ENCODE data around the gene MSGN1.
A peak's percentile ranks its signal among the peaks of the same experiment; 100 is the strongest.
"Not testable (repeated sequence)": the region's sequence is repeated elsewhere in the genome, so short reads cannot be mapped to it uniquely, and the experiment has no call there.

The MSGN1 gene

DNA sequence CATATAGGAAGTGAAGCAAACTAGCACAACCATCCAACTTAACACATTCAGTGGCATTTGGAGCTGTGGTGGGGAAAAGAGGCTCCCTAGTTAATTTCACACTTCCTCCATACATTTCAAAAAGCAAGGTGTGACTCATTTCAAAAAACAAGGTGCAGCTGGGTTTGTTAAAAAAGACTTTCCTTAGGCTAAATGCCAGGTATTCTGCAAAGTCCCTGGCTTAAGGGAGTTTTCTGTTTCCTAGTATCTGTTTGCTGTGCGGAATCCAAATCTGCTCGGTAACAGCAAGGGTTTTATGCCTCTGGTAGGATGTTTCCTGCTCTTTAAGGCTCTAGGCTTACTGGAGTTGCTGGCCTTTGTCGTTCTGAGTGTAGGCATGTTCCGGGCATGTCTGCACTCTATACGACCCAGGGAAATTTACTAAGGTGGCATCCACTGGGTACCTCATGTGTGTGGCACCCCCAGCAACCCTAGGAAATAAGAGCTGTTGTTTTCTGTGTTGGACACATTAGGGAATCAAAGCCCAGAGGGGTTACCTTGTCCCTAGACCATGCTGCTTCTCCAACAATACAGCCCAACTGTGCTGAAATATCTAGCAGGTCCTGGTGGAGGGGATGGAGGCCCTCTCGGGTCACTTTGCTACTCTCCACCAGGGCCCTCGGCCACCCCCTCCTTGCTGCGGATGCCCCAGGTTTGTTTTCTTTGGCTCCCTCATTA, 634 bp upstream of the MSGN1 start:
- Histone ChIP-seq H3K4me3 (ENCODE audit: control insufficient read depth in 1 of 7, extremely low read depth in 1 of 7, insufficient read depth in 4 of 7, low read depth in 2 of 7, low read length in 6 of 7) (no peak overlapping the region), H3K4me1 (ENCODE audit: control extremely low read depth in 1 of 4, control insufficient read depth in 4 of 4, insufficient read depth in 4 of 4, low read length in 3 of 4) (peaks cover 0 to 32% (median 3%) of the 10 kb centered on the region in 4 experiments), H3K27ac (ENCODE audit: insufficient read depth in 1 of 2, low read depth in 1 of 2, low read length in 2 of 2, poor library complexity in 1 of 2, severe bottlenecking in 2 of 2) (no peak overlapping the region), H3K27me3 (replicated peaks in 2 of 5; ENCODE audit: control insufficient read depth in 4 of 5, insufficient read depth in 5 of 5, low read length in 4 of 5) (peaks cover 0 to 2% (median 0%) of the 10 kb centered on the region in 5 experiments), H3K36me3 (ENCODE audit: control insufficient read depth in 4 of 4, insufficient read depth in 4 of 4, low read length in 3 of 4) (no peaks in the 10 kb centered on the region), H3K9me3 (ENCODE audit: control extremely low read depth in 1 of 5, control insufficient read depth in 4 of 5, insufficient read depth in 2 of 5, low read depth in 1 of 5, low read length in 4 of 5) (no peaks in the 10 kb centered on the region)
- 96% methylated on average over 7 of the region's 8 CpGs for WGBS (ENCODE audit: insufficient coverage)
- no peak for DNase-seq
- CTCF ChIA-PET, result interaction anchor here (1.1 to 1.7 kb wide), 2 partner anchors 10 to 12 kb away, joined by 3 to 4 read pairs; no protein-coding TSS in a partner anchor
- POLR2A ChIA-PET, result no interaction called here

DNA sequence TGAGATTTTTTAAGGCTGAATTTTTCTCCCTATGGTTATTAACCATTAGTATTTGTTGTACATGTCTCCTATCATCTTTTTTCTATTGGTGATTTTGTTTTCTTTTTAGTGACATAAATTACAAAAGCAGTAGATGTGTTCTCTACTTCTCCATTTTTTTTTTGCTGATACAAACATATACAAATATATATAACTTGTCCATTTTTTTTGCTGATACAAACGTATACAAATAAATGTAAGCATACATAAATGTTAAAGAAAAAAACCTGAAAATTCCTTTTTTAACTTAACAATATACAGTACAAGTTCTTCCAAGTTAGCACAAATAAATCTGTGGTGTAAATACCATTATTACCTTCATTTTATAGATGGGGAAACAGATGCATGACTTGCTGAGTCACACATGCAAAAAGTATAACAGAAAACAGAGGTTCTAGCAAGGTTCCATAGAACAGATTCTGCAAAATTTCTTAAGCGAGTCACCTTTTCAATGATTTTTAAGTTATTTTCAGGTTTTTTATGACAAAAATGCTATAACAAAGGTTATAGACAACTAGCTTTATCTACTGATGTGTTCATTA, 2.1 kb downstream of the MSGN1 start:
- ChIA-PET POLR2A (no interaction called here), CTCF (no interaction called here)
- H3K9me3 ChIP-seq (ENCODE audit: control extremely low read depth in 1 of 5, control insufficient read depth in 4 of 5, insufficient read depth in 2 of 5, low read depth in 1 of 5, low read length in 4 of 5), result no peaks in the 10 kb centered on the region
- DNase-seq, result peak in 2 of 3 donors; percentile 73 to 81
- no peak overlapping the region for H3K4me3 ChIP-seq (ENCODE audit: control insufficient read depth in 1 of 7, extremely low read depth in 1 of 7, insufficient read depth in 4 of 7, low read depth in 2 of 7, low read length in 6 of 7)
- H3K27me3 ChIP-seq (replicated peaks in 2 of 5; ENCODE audit: control insufficient read depth in 4 of 5, insufficient read depth in 5 of 5, low read length in 4 of 5), result peaks cover 0 to 2% (median 0%) of the 10 kb centered on the region in 5 experiments
- H3K36me3 ChIP-seq (ENCODE audit: control insufficient read depth in 4 of 4, insufficient read depth in 4 of 4, low read length in 3 of 4), result no peaks in the 10 kb centered on the region
- no CpG with 5 or more reads among the region's 2 CpGs for WGBS (ENCODE audit: insufficient coverage)
- peaks cover 1 to 44% (median 9%) of the 10 kb centered on the region in 4 experiments for H3K4me1 ChIP-seq (ENCODE audit: control extremely low read depth in 1 of 4, control insufficient read depth in 4 of 4, insufficient read depth in 4 of 4, low read length in 3 of 4)
- no peak overlapping the region for H3K27ac ChIP-seq (ENCODE audit: insufficient read depth in 1 of 2, low read depth in 1 of 2, low read length in 2 of 2, poor library complexity in 1 of 2, severe bottlenecking in 2 of 2)

DNA sequence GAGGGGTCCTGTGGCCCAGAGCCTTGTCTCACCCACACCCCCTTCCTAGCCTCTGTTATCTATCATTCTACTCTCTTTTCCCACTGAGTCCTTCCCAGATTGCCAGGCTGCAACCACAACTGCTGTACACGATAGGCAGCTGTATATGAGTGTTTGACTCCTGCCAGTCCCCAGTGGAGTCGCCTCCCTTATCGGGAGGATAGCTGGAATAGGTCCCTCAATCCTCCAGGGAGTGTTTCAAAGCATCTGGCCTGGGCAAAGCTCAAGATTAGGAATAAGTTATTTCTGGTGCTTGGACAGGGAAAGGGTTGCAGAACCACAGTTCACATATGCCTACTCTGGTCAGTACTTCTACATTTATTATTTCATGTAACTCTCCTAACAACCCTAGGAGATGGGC, 4.8 kb downstream of the MSGN1 start:
- CTCF ChIA-PET, result interaction anchor here (0.8 to 1.7 kb wide), 6 partner anchors 8 to 127 kb away, joined by 3 to 5 read pairs (median 3); no protein-coding TSS in a partner anchor
- 96% methylated on average over 3 of the region's 3 CpGs for WGBS (ENCODE audit: insufficient coverage)

DNA sequence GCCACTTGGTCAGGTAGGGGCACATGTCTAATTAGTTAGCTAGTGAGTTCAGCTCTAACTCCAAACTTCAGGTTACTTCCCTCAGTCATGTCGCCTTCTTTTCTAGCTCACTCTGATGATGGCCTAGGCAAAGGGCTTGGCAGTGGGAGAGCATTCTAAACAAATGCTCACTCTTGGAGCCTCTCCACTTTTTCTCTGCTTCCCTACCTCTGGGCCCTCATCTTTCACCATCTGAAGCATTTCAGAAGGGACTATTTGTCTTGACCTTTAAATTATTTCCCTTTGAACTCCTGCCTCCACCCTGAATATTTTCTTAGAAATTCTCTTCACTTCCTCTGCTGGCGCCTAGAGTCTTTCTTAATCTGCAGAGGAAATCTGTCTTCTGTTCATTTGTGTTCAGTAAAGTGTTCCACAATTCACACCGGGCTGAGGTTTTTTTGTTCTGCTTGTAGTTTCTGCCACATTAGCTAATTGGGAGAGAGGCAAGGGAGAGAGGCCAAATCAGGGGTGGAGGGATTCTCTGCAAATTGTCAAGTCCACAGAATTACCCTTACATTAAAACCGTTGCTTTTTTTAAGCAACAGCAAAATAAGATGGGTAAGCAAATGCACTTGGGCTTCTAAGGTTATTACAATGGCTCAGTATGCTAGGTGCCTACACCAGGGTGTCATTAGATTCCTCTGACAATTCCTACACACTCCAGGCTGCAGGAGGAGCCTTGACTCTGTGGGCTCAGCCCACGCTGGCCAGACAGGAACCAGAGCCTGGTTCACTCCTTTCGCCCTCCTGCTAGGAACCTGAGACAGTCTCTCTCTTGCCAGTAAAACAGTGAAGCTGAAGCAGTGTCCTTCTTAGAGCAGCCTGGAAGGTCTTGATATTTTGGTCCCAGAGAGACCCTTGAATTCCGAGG, 5.5 kb downstream of the MSGN1 start:
- Histone ChIP-seq H3K27me3 (replicated peaks in 2 of 5; ENCODE audit: control insufficient read depth in 4 of 5, insufficient read depth in 5 of 5, low read length in 4 of 5) (no peaks in the 10 kb centered on the region), H3K9me3 (ENCODE audit: control extremely low read depth in 1 of 5, control insufficient read depth in 4 of 5, insufficient read depth in 2 of 5, low read depth in 1 of 5, low read length in 4 of 5) (no peaks in the 10 kb centered on the region), H3K36me3 (ENCODE audit: control insufficient read depth in 4 of 4, insufficient read depth in 4 of 4, low read length in 3 of 4) (no peaks in the 10 kb centered on the region), H3K4me3 (ENCODE audit: control insufficient read depth in 1 of 7, extremely low read depth in 1 of 7, insufficient read depth in 4 of 7, low read depth in 2 of 7, low read length in 6 of 7) (no peak overlapping the region), H3K27ac (ENCODE audit: insufficient read depth in 1 of 2, low read depth in 1 of 2, low read length in 2 of 2, poor library complexity in 1 of 2, severe bottlenecking in 2 of 2) (no peak overlapping the region), H3K4me1 (ENCODE audit: control extremely low read depth in 1 of 4, control insufficient read depth in 4 of 4, insufficient read depth in 4 of 4, low read length in 3 of 4) (peaks cover 1 to 30% (median 9%) of the 10 kb centered on the region in 4 experiments)
- WGBS (ENCODE audit: insufficient coverage), result 68% methylated on average over 5 of the region's 7 CpGs
- peak in 1 of 3 donors; percentile 30 for DNase-seq
- CTCF ChIA-PET, result interaction anchor here (0.8 to 1.7 kb wide), 5 partner anchors 7 to 41 kb away, joined by 3 to 5 read pairs (median 3); no protein-coding TSS in a partner anchor
- POLR2A ChIA-PET, result no interaction called here

More for the DNA sequence above, 4.8 kb downstream of the MSGN1 start:
- no peak overlapping the region for H3K27ac ChIP-seq (ENCODE audit: insufficient read depth in 1 of 2, low read depth in 1 of 2, low read length in 2 of 2, poor library complexity in 1 of 2, severe bottlenecking in 2 of 2)
- H3K36me3 ChIP-seq (ENCODE audit: control insufficient read depth in 4 of 4, insufficient read depth in 4 of 4, low read length in 3 of 4), result no peaks in the 10 kb centered on the region
- POLR2A ChIA-PET, result interaction anchor here (0.7 kb wide), 1 partner anchor 14 kb away, joined by 5 read pairs; no protein-coding TSS in a partner anchor
- no peaks in the 10 kb centered on the region for H3K27me3 ChIP-seq (replicated peaks in 2 of 5; ENCODE audit: control insufficient read depth in 4 of 5, insufficient read depth in 5 of 5, low read length in 4 of 5)
- H3K9me3 ChIP-seq (ENCODE audit: control extremely low read depth in 1 of 5, control insufficient read depth in 4 of 5, insufficient read depth in 2 of 5, low read depth in 1 of 5, low read length in 4 of 5), result no peaks in the 10 kb centered on the region
- peaks cover 1 to 30% (median 9%) of the 10 kb centered on the region in 4 experiments for H3K4me1 ChIP-seq (ENCODE audit: control extremely low read depth in 1 of 4, control insufficient read depth in 4 of 4, insufficient read depth in 4 of 4, low read length in 3 of 4)
- no peak overlapping the region for H3K4me3 ChIP-seq (ENCODE audit: control insufficient read depth in 1 of 7, extremely low read depth in 1 of 7, insufficient read depth in 4 of 7, low read depth in 2 of 7, low read length in 6 of 7)
- no peak for DNase-seq

DNA sequence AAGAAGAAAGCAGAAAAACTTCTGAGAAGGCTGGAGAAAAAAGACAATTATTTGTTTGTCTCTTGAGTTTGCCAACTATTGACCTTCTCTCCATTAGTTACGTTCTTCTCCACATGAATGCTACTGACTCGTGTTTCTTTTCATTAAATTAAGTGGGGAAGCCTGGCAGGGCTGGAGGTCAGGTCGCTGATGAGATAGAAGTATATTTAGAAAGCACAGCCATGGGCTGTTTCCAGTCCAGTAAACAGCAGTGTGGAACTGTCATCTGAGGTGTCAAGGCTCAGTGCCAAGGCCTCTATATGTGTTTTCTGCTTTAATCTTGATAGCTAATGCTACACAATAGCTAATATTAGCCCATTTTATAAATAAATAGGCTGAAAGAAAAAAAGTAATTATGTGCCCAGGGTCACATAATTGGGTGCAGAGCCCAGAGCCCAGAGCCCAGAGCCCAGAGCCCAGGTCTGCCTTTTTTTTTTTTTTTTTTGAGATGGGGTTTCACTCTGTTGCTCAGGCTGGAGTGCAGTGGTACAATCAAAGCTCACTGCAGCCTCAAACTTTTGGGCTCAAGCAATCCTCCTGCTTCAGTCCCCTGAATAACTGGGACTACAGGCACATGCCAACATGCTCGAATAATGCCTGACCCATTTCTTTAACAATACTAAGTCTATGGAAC, 6.3 kb downstream of the MSGN1 start:
- Histone ChIP-seq H3K36me3 (ENCODE audit: control insufficient read depth in 4 of 4, insufficient read depth in 4 of 4, low read length in 3 of 4) (no peaks in the 10 kb centered on the region), H3K27me3 (replicated peaks in 2 of 5; ENCODE audit: control insufficient read depth in 4 of 5, insufficient read depth in 5 of 5, low read length in 4 of 5) (no peaks in the 10 kb centered on the region), H3K4me1 (ENCODE audit: control extremely low read depth in 1 of 4, control insufficient read depth in 4 of 4, insufficient read depth in 4 of 4, low read length in 3 of 4) (peaks cover 1 to 30% (median 9%) of the 10 kb centered on the region in 4 experiments), H3K4me3 (ENCODE audit: control insufficient read depth in 1 of 7, extremely low read depth in 1 of 7, insufficient read depth in 4 of 7, low read depth in 2 of 7, low read length in 6 of 7) (no peak overlapping the region), H3K27ac (ENCODE audit: insufficient read depth in 1 of 2, low read depth in 1 of 2, low read length in 2 of 2, poor library complexity in 1 of 2, severe bottlenecking in 2 of 2) (no peak overlapping the region), H3K9me3 (ENCODE audit: control extremely low read depth in 1 of 5, control insufficient read depth in 4 of 5, insufficient read depth in 2 of 5, low read depth in 1 of 5, low read length in 4 of 5) (no peaks in the 10 kb centered on the region)
- CTCF ChIA-PET, result interaction anchor here (1.0 kb wide), 1 partner anchor 9 kb away, joined by 4 read pairs; no protein-coding TSS in a partner anchor
- POLR2A ChIA-PET, result no interaction called here
- DNase-seq, result no peak
- WGBS (ENCODE audit: insufficient coverage), result 92% methylated on average over 2 of the region's 4 CpGs

DNA sequence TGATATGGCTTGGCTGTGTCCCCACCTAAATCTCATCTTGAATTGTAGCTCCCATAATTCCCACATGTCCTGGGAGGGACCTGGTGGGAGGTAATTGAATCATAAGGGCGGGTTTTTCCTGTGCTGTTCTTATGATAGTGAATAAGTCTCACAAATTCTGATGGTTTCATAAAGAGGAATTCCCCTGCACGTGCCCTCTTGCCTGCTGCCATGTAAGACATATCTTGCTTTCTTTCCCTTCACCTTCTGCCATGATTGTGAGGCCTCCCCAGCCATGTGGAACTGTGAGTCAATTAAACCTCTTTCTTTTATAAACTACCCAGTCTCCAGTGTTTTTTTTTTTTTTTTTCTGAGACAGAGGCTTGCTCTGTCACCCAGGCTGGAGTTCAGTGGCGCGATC, 7.4 kb downstream of the MSGN1 start:
- peaks cover 1 to 23% (median 6%) of the 10 kb centered on the region in 4 experiments for H3K4me1 ChIP-seq (ENCODE audit: control extremely low read depth in 1 of 4, control insufficient read depth in 4 of 4, insufficient read depth in 4 of 4, low read length in 3 of 4)
- H3K4me3 ChIP-seq (ENCODE audit: control insufficient read depth in 1 of 7, extremely low read depth in 1 of 7, insufficient read depth in 4 of 7, low read depth in 2 of 7, low read length in 6 of 7); H3K36me3 ChIP-seq (ENCODE audit: control insufficient read depth in 4 of 4, insufficient read depth in 4 of 4, low read length in 3 of 4); H3K9me3 ChIP-seq (ENCODE audit: control extremely low read depth in 1 of 5, control insufficient read depth in 4 of 5, insufficient read depth in 2 of 5, low read depth in 1 of 5, low read length in 4 of 5); POLR2A ChIA-PET; H3K27ac ChIP-seq (ENCODE audit: insufficient read depth in 1 of 2, low read depth in 1 of 2, low read length in 2 of 2, poor library complexity in 1 of 2, severe bottlenecking in 2 of 2); DNase-seq; CTCF ChIA-PET; H3K27me3 ChIP-seq (replicated peaks in 2 of 5; ENCODE audit: control insufficient read depth in 4 of 5, insufficient read depth in 5 of 5, low read length in 4 of 5): not testable (repeated sequence)
- WGBS (ENCODE audit: insufficient coverage), result 67% methylated on average over 3 of the region's 4 CpGs

All from common myeloid progenitor, CD34-positive (primary cell).